ENCODE measurements around the gene LAMC3.

Gene LAMC3

DNA sequence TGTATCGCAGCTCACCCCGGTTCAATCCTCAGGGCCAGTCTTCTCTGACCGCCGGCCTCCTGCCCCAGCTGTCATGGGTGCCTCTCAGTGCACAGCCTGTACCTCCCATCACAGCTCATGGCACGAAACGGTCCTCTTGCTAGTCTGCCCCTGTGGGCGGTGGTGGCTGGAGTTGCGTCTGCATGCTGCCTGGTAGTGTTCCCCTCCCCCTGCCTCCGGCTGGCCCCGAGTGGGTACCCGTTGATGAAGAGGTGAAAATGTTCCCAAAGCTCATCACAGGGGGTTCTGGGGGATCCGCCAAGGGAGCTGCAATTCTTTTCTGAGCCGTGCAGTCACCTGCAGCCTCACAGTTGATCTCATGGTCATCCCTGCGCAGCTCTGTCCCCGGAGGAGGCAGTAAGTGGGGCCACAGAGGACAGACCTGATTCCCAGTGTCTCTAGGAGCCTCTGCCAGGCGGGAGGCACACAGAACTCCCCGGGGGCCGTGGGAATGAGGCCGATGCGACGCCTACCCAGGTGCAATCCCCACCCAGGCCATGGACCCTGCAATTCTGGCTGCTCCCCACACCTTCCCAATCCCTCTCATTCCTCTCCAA, 35.2 kb upstream of the LAMC3 start:
- TF ChIP-seq, protein P1, sequence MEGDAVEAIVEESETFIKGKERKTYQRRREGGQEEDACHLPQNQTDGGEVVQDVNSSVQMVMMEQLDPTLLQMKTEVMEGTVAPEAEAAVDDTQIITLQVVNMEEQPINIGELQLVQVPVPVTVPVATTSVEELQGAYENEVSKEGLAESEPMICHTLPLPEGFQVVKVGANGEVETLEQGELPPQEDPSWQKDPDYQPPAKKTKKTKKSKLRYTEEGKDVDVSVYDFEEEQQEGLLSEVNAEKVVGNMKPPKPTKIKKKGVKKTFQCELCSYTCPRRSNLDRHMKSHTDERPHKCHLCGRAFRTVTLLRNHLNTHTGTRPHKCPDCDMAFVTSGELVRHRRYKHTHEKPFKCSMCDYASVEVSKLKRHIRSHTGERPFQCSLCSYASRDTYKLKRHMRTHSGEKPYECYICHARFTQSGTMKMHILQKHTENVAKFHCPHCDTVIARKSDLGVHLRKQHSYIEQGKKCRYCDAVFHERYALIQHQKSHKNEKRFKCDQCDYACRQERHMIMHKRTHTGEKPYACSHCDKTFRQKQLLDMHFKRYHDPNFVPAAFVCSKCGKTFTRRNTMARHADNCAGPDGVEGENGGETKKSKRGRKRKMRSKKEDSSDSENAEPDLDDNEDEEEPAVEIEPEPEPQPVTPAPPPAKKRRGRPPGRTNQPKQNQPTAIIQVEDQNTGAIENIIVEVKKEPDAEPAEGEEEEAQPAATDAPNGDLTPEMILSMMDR (IDR thresholded peaks at IDR 0.05) = no peak

DNA sequence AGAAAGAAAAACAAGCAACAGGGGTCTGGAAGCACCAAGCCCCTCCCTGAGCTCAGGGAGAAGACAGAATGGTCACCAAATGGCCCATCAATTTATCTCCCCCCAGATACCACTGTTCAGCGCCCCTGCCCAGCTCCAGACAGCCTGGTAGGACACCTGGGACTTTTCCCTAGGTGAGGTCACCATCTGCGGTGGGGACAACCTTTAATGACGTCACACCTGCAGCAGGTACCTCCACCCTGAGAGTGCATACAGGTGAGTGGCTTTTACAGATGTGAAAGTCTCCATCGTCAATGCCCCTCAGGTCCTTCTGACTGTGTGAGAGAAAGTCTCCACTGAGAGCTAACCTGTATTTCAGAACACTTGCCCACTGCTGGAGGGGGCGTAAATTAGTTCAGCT, 34.3 kb upstream of the LAMC3 start:
- TF ChIP-seq, protein P1 (IDR thresholded peaks at IDR 0.05) = no peak

DNA sequence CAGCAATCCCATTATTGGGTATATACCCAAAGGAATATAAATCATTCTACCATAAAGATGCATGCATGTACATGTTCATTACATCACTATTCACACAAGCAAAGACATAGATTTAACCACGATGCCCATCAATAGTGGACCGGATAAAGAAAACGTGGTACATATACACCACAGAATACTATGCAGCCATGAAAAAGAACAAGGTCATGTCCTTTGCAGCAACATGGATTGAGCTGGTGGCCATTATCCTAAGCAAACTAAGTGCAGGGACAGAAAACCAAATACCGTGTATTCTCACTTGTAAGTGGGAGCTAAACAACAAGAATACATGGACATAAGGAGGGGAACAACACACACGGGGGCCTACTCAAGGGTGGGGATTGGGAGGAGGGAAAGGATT, 33.8 kb upstream of the LAMC3 start:
- TF ChIP-seq, protein P1 (IDR thresholded peaks at IDR 0.05) = no peak

DNA sequence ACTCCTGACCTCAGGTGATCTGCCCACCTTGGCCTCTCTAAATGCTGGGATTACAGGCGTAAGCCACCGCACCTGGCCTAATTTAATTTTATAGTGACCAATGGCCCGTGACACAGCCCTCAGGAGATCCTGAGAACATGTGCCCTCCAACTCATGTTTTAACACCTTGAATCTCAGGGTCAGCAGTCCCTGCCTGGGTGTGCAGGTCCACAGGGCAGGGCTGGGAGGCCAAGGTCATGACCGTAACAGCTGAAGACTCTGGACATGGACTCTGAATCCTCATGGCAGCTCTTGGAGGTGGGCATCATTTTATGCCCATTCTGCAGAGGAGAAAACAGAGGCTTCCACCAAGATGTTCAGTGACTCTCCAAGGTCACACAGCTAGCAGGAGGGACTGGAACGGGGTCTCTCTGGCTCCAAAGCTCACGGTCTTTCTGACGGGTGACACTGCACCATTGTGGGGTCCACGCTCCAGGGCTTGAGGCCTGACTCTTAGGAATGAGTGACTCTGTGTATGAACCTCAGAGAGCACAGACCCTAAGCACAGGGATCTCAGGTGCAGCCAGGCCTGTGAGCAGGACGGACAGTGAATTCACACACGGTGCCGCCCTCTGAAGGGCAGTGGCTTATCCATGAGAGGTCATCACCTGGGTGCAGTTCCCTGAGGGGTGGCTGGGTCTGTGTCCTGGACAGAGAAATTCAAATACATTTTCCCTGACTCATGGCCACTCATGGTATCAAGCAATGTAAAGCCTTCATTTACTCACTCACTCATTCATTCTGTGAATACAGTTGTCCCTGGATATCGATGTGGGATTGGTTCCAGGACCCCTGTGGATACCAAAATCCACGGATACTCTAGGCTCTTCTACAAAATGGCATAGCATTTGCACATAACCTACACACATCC, 32.8 kb upstream of the LAMC3 start:
- TF ChIP-seq, protein P1 (IDR thresholded peaks at IDR 0.05) = no peak

DNA sequence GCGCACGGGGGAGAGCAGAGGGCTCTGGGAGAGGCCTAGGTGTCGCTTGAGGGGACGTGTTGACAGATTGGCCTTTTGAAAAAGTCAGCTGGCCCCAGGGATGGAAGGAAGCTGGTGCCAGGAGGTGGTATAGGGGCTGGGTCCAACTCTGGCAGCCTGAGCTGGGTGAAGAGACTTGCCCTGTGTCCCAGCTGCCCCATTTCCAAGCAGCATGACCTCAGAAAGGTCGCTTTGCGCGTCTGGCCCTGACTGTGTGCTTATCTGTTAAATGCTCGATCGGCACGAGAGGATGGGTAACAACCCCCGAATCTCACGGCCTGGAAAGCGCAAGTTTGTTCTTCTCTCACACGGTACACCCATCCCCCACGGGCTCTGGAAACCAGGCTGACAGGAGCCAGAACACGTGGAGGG, 31.2 kb upstream of the LAMC3 start:
- TF ChIP-seq, protein P1 (IDR thresholded peaks at IDR 0.05) = no peak

DNA sequence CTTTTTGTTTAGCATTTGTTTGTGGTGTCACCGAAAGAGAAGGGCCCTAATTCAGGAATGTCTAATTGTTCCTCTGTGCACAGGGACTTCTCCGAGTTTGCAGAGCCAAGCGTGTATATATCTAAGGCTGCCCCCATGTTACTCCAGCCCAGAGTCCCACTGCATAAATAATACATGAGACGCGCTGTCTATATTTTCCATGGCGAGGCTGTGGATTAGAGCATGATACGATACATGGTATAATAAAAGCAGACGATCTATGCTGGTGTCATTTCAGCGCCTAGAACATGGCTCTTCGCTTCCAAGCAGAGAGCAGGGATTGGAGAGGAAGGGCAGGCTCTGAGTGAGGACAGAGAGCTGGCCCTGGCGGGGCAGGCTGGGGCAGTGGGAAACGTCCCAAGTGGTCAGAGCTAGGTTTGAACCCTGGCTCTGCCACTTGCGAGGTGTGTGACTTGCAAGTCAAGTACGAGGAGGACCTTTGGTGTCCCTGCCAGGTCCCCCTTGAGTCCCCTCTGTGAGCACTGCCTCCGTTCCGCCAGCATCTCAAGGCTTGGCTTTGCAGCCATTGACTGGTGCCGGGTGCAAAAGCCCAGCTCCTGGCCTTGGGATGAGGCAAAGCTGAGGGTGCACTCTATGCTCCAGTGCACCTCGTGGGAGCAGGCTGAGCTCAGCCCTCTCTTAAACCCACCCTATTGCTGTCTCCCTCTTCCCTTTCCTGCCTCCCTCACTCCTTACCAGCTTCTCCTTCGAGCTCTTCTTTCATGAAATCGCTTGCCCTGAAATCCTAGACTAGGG, 29.2 kb upstream of the LAMC3 start:
- TF ChIP-seq, protein P1 (IDR thresholded peaks at IDR 0.05) = no peak

DNA sequence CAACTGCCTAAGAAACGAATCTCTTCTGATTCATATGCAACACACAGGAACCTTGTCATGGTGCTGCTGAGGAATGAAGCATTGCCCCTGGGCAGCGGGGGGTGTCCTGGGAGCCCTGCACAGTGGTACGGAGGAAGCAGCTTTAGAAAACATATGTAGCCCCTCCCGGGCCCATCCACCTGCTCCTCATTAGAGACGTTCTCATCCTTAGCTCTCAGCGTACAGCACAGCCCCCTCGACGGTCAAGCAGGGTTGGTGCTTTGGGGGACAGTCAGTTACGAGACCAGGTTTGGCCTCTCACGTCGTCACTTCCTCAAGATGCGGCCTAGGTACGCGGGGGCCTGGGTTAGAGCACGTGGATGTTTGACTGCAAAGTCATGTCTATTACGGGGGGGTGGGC, 28.4 kb upstream of the LAMC3 start:
- TF ChIP-seq, protein P1 (IDR thresholded peaks at IDR 0.05) = no peak
